Measurements from ENCODE around the gene DEAF1. TPM values are rescaled to one million over a fixed set of nuclear protein-coding genes. Genes with fewer than 3 reads are reported as not detected.
"Not testable (repeated sequence)": the region's sequence is repeated elsewhere in the genome, so short reads cannot be mapped to it uniquely, and the experiment has no call there.

The DEAF1 gene
- total and polyA plus RNA-seq, 2 donors (not counting 1 experiment from before 2014, with no cell fraction given), result 9.7 to 38.3 TPM

- Histone ChIP-seq H3K36me3 (ENCODE audit: control insufficient read depth, insufficient read depth, low read length) (peaks cover 5% of the 10 kb centered on the region), H4K20me1 (ENCODE audit: control insufficient read depth, extremely low read depth, insufficient read depth, low read length) (no peaks in the 10 kb centered on the region), H3K9me3 (ENCODE audit: control insufficient read depth, insufficient read depth, low read depth, low read length) (no peaks in the 10 kb centered on the region), H3K9ac (ENCODE audit: insufficient read depth, low read length) (no peak overlapping the region), H3K27me3 (ENCODE audit: control insufficient read depth, insufficient read depth, low read length) (no peaks in the 10 kb centered on the region), H3K27ac (ENCODE audit: insufficient read depth, low read length) (no peak overlapping the region), H3K4me3 (replicated peaks in 1 of 4; ENCODE audit: control extremely low read depth in 1 of 4, insufficient read depth in 1 of 4, low read depth in 3 of 4, low read length in 4 of 4) (no peak overlapping the region), H3K79me2 (ENCODE audit: control insufficient read depth, insufficient read depth, low read length) (no peaks in the 10 kb centered on the region), H3K4me2 (ENCODE audit: extremely low read depth, insufficient read depth, low read length) (no peak overlapping the region), H3K4me1 (ENCODE audit: control insufficient read depth, extremely low read depth, insufficient read depth, low read length) (no peaks in the 10 kb centered on the region), H2AFZ (ENCODE audit: low read length) (no peak overlapping the region)
- TF ChIP-seq CTCF (conservative IDR thresholded peaks at IDR 0.05 in 1 of 2, IDR thresholded peaks at IDR 0.05 in 1 of 2; ENCODE audit: low read depth in 1 of 2, low read length in 2 of 2), result no peak
- TF ChIP-seq EZH2 (IDR thresholded peaks at IDR 0.05; ENCODE audit: low read length, missing control alignments), result no peak
- DNase-seq (ENCODE audit: low read depth in 2 of 2), result no peak
Observed at GRCh38 chr11:653837-654236, 41.2 kb downstream of the DEAF1 start.

- H3K4me1 ChIP-seq (ENCODE audit: control insufficient read depth, extremely low read depth, insufficient read depth, low read length); H3K4me3 ChIP-seq (replicated peaks in 1 of 4; ENCODE audit: control extremely low read depth in 1 of 4, insufficient read depth in 1 of 4, low read depth in 3 of 4, low read length in 4 of 4); H3K9me3 ChIP-seq (ENCODE audit: control insufficient read depth, insufficient read depth, low read depth, low read length); H3K79me2 ChIP-seq (ENCODE audit: control insufficient read depth, insufficient read depth, low read length); H3K27ac ChIP-seq (ENCODE audit: insufficient read depth, low read length); H3K9ac ChIP-seq (ENCODE audit: insufficient read depth, low read length); H2AFZ ChIP-seq (ENCODE audit: low read length); H3K4me2 ChIP-seq (ENCODE audit: extremely low read depth, insufficient read depth, low read length); H3K27me3 ChIP-seq (ENCODE audit: control insufficient read depth, insufficient read depth, low read length); H3K36me3 ChIP-seq (ENCODE audit: control insufficient read depth, insufficient read depth, low read length); H4K20me1 ChIP-seq (ENCODE audit: control insufficient read depth, extremely low read depth, insufficient read depth, low read length); DNase-seq (ENCODE audit: low read depth in 2 of 2): not testable (repeated sequence)
Observed at GRCh38 chr11:653136-653535, 41.9 kb downstream of the DEAF1 start.

GRCh38 chr11:650482-650881 is 44.5 kb downstream of the DEAF1 start:
- Histone ChIP-seq H3K27ac (ENCODE audit: insufficient read depth, low read length) (no peak overlapping the region), H4K20me1 (ENCODE audit: control insufficient read depth, extremely low read depth, insufficient read depth, low read length) (no peaks in the 10 kb centered on the region), H3K9me3 (ENCODE audit: control insufficient read depth, insufficient read depth, low read depth, low read length) (no peaks in the 10 kb centered on the region), H3K9ac (ENCODE audit: insufficient read depth, low read length) (no peak overlapping the region), H3K4me3 (replicated peaks in 1 of 4; ENCODE audit: control extremely low read depth in 1 of 4, insufficient read depth in 1 of 4, low read depth in 3 of 4, low read length in 4 of 4) (no peak overlapping the region), H3K27me3 (ENCODE audit: control insufficient read depth, insufficient read depth, low read length) (no peaks in the 10 kb centered on the region), H3K79me2 (ENCODE audit: control insufficient read depth, insufficient read depth, low read length) (no peaks in the 10 kb centered on the region), H2AFZ (ENCODE audit: low read length) (no peak overlapping the region), H3K4me2 (ENCODE audit: extremely low read depth, insufficient read depth, low read length) (no peak overlapping the region), H3K36me3 (ENCODE audit: control insufficient read depth, insufficient read depth, low read length) (peaks cover 3% of the 10 kb centered on the region), H3K4me1 (ENCODE audit: control insufficient read depth, extremely low read depth, insufficient read depth, low read length) (no peaks in the 10 kb centered on the region)
- TF ChIP-seq EZH2 (IDR thresholded peaks at IDR 0.05; ENCODE audit: low read length, missing control alignments) (no peak), CTCF (conservative IDR thresholded peaks at IDR 0.05 in 1 of 2, IDR thresholded peaks at IDR 0.05 in 1 of 2; ENCODE audit: low read depth in 1 of 2, low read length in 2 of 2) (no peak)
- peak in 1 of 2 donors; percentile 40 for DNase-seq (ENCODE audit: low read depth in 2 of 2)

GRCh38 chr11:647672-648158 is 47.3 kb downstream of the DEAF1 start:
- not testable (repeated sequence) for H2AFZ ChIP-seq (ENCODE audit: low read length); DNase-seq (ENCODE audit: low read depth in 2 of 2); H3K4me3 ChIP-seq (replicated peaks in 1 of 4; ENCODE audit: control extremely low read depth in 1 of 4, insufficient read depth in 1 of 4, low read depth in 3 of 4, low read length in 4 of 4); H3K36me3 ChIP-seq (ENCODE audit: control insufficient read depth, insufficient read depth, low read length); H3K79me2 ChIP-seq (ENCODE audit: control insufficient read depth, insufficient read depth, low read length); H3K4me2 ChIP-seq (ENCODE audit: extremely low read depth, insufficient read depth, low read length); H3K9ac ChIP-seq (ENCODE audit: insufficient read depth, low read length); H3K4me1 ChIP-seq (ENCODE audit: control insufficient read depth, extremely low read depth, insufficient read depth, low read length); H3K27ac ChIP-seq (ENCODE audit: insufficient read depth, low read length); H4K20me1 ChIP-seq (ENCODE audit: control insufficient read depth, extremely low read depth, insufficient read depth, low read length); H3K9me3 ChIP-seq (ENCODE audit: control insufficient read depth, insufficient read depth, low read depth, low read length); H3K27me3 ChIP-seq (ENCODE audit: control insufficient read depth, insufficient read depth, low read length)

Data from fibroblast of lung (primary cell).